Activated CD8-positive, alpha-beta memory T cell treated with anti-CD3 and anti-CD28 coated beads for 1 hour (primary cell): ENCODE results near the gene SLC44A4.
"Not testable (repeated sequence)": the region's sequence is repeated elsewhere in the genome, so short reads cannot be mapped to it uniquely, and the experiment has no call there.

Source experiments
- DNase-seq, 2 donors: peaks; one replicate each; pipeline ENCODE4 v3.0.0-alpha.2; 2020; ENCODE audit warnings: low read depth in 1 of 2; ENCODE audit errors: extremely low read depth in 1 of 2

Gene SLC44A4

DNA sequence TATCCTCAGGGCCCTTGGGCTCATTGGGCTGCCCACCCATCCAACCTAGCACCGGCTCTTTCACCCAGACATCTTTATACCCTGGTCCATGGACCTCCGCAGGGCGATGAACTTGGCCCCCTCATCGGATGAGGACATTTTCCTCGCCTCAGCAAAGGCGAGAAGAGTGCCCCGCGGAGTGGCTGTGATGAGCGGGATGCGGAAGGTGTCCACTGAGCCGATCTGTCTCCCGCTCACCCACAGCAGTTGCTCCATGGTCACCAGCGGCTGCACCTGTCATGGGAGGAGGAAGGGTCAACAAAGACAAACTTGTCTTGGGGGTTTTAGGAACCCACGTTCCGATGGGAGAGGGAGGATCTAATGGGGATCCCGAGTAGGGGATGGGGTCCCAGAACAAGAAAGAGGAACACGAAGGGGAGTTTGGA lies 16.9 kb downstream of the SLC44A4 start:
- DNase-seq, result no peak

DNA sequence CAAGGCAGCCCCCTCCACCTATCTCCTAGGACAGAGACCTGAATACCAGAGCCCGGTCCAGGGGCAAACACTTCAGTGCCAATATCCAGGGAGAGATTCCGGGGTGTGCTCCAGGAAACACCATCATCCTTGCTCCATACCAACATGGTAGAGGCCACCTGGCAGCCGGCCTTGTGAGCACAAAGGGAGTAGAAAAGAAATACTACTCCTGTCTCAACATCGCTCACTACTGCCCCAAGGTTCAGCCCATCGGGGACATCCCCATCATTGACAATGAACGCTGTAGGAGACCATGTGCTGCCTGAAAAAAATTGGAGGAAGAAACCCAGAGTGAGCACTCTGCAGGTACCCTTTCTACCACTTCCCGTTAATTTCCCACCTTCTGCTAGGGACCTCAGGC lies 17.6 kb downstream of the SLC44A4 start:
- no peak for DNase-seq

GRCh38 chr6:31860349-31860748 lies 18.4 kb downstream of the SLC44A4 start:
- no peak for DNase-seq

- DNase-seq, result no peak
Measured at GRCh38 chr6:31859923-31860322, 18.9 kb downstream of the SLC44A4 start.

DNA sequence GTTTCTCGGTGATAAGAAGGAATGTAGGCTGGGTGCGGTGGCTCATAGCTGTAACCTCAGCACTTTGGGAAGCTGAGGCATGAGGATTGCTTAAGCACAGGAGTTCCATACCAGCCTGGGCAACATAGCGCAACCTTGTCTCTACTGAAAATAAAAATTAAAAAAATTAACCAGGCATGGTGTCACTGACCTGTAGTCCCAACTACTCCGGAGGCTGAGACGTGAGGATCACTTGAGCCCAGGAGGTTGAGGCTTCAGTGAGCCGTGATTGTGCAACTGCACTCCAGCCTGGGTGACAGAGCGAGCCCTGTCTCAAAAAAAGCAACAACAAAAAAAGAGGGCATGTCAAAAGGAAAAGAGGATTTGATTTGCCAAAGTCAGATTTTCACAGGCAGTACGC lies 20.1 kb downstream of the SLC44A4 start:
- no peak for DNase-seq

DNA sequence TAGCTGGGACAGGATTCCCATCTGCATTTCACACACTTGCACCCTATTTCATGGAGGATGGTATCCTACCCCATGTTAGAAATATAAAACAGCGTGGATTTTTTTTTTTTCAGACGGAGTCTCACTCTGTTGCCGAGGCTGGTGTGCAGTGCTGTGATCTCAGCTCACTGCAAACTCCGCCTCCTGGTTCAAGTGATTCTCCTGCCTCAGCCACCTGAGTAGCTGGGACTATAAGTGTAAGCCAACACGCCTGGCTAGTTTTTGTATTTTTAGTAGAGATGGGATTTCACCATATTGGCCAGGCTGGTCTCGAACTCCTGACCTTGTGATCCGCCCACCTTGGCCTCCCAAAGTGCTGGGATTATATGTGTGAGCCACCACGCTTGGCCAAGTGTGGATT lies 21.0 kb downstream of the SLC44A4 start:
- not testable (repeated sequence) for DNase-seq

- not testable (repeated sequence) for DNase-seq
Measured at GRCh38 chr6:31851980-31852718, 26.6 kb downstream of the SLC44A4 start.

DNA sequence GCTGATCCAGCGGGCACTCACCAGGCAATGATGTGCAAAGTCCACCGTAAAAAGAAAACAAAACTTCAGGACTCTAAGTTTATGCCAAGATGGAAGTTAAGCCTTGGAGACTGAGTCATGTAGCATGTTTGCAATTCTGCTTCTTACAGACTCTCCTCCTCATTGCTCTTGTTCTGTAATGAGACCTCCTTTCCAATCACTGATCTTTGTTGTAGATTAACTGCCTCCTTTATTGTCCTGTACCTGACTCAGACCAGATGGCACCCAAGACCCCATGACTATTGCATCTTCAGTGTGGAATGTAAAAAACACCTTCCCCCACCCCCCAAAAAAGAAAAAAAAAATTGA lies 27.3 kb downstream of the SLC44A4 start:
- DNase-seq, result no peak

DNA sequence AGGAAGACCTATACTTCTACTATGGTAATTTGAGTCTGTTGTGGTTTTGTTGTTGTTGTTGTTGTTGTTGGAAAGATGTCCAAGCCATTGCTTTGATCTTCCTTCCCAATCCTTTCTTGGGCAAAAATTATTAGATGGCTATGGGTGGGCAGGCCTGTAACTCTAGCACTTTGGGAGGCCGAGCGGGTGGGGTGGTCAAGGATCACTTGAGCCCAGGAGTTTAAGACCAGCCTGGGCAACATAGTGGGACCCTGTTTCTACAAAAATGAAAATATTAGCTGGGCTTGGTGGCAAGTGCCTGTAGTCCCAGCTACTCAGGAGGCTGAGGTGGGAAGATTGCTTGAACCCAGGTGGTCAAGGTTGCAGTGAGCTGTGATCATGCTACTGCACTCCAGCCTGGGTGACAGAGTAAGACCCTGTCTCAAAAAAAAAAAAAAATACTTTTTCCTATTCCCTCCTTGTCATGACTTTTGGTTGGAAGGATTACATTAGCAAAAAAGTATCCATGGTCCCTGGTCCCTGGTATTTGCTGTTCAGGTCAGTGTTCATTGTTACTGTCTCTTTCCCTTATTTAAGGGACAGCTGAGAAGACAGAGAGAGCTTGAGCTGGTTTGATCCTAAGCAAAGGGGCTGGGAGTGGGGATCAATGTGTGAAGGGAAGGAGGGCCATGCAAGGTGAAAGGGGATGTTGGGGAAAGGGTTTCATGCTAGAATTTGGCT lies 27.9 kb downstream of the SLC44A4 start:
- no peak for DNase-seq

GRCh38 chr6:31847276-31847978 lies 31.4 kb downstream of the SLC44A4 start:
- no peak for DNase-seq

DNA sequence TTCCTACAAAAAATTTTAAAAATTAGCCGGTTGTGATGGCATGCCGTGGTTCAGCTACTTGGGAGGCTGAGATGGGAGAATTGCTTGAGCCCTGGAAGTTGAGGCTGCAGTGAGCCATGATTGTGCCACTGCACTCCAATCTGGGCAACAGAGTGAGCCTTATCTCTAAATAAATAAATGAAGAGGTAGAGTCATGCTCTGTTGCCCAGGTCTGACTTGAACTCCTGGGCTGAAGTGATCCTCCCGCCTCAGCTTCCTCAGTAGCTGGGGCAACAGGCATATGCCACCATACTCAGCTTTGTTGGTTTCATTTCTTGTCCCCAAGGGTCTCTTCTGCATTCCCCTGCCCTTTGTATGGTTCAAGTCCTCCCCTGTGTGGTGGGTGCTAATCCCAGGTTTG lies 34.3 kb downstream of the SLC44A4 start:
- no peak for DNase-seq

DNA sequence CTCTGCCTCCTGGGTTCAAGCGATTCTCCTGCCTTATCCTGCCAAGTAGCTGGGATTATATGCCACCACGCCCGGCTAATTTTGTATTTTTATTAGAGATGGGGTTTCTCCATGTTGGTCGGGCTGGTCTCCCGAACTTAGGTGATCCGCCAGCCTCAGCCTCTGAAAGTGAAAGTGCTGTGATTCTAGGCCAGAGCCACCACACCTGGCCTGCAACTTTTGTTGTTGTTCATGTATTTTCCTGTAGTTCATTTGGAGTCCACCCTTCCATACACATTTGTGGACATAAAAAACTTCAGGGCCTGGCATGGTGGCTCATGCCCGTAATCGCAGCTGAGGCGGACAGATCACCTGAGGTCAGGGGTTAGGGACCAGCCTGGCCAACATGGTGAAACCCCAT lies 36.7 kb downstream of the SLC44A4 start:
- DNase-seq, result no peak

- not testable (repeated sequence) for DNase-seq
Measured at GRCh38 chr6:31839779-31840126, 39.0 kb downstream of the SLC44A4 start.

- DNase-seq, result no peak
Measured at GRCh38 chr6:31838968-31839367, 39.8 kb downstream of the SLC44A4 start.

GRCh38 chr6:31838114-31838553 lies 40.7 kb downstream of the SLC44A4 start:
- not testable (repeated sequence) for DNase-seq

- DNase-seq, result no peak
Measured at GRCh38 chr6:31837369-31838113, 41.3 kb downstream of the SLC44A4 start.

- no peak for DNase-seq
Measured at GRCh38 chr6:31836474-31837368, 42.1 kb downstream of the SLC44A4 start.

- DNase-seq, result no peak
Measured at GRCh38 chr6:31836047-31836473, 42.7 kb downstream of the SLC44A4 start.

GRCh38 chr6:31834367-31835250 lies 44.2 kb downstream of the SLC44A4 start:
- DNase-seq, result peak; percentile 60 to 69
